Measurements from ENCODE around the gene KIAA1755.

KIAA1755 gene

GRCh38 chr20:38196592-38196991, 63.9 kb downstream of the KIAA1755 start:
- Histone ChIP-seq H3K4me3 (ENCODE audit: low read depth in 1 of 2, low read length in 2 of 2) (no peak overlapping the region), H3K27me3 (ENCODE audit: low read depth, low read length) (no peaks in the 10 kb centered on the region), H3K9me3 (ENCODE audit: control insufficient read depth in 1 of 2, low read length in 2 of 2) (no peaks in the 10 kb centered on the region), H3K4me1 (ENCODE audit: control insufficient read depth in 1 of 2, insufficient read depth in 2 of 2, low read length in 2 of 2) (peaks cover 0 to 6% of the 10 kb centered on the region in 2 donors), H3K36me3 (ENCODE audit: control insufficient read depth in 1 of 2, insufficient read depth in 2 of 2, low read length in 2 of 2) (no peaks in the 10 kb centered on the region), H3K27ac (ENCODE audit: low read length) (no peak overlapping the region)

DNA sequence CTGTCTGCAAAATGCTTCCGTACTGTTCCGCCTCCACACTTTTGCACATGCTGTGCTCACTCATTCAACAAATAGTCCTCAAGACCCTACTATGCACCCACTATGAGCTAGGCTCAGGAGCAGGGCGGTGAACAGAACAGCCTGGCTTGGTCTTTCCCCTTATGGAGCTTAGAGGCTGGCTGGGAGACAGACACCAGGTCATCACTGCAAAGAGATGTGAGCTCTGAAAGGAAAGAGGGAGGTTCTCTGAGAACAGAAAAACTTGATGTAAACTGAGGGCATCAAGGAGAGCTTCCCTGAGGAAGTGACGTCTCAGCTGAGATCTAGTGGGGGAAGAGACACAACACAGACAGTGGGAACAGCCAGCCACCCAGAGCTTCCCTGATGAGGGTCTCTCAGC, 64.5 kb downstream of the KIAA1755 start:
- Histone ChIP-seq H3K36me3 (ENCODE audit: control insufficient read depth in 1 of 2, insufficient read depth in 2 of 2, low read length in 2 of 2) (no peaks in the 10 kb centered on the region), H3K4me1 (ENCODE audit: control insufficient read depth in 1 of 2, insufficient read depth in 2 of 2, low read length in 2 of 2) (peaks cover 0 to 8% of the 10 kb centered on the region in 2 donors), H3K27me3 (ENCODE audit: low read depth, low read length) (no peaks in the 10 kb centered on the region), H3K9me3 (ENCODE audit: control insufficient read depth in 1 of 2, low read length in 2 of 2) (no peaks in the 10 kb centered on the region), H3K4me3 (ENCODE audit: low read depth in 1 of 2, low read length in 2 of 2) (no peak overlapping the region), H3K27ac (ENCODE audit: low read length) (no peak overlapping the region)

DNA sequence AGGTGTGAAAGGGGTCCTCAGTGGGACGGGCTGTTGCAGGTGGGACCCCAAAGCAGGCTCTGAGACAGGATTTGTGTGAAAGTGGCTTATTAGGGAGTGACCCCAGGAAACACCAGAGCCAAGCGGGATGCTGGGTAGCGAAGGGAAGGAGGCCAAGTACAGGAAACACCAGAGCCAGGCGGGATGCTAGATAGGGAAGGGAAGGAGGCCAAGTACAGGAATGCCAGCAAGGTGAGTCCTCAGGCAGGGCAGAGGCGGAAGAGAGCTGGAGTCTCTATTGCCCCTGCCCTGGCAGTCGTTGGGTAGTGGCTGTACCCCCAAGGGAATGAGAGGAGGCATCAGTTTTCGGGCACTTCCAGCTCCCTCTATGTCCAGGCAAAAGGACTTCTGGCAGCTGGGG, 65.0 kb downstream of the KIAA1755 start:
- Histone ChIP-seq H3K4me3 (ENCODE audit: low read depth in 1 of 2, low read length in 2 of 2) (no peak overlapping the region), H3K4me1 (ENCODE audit: control insufficient read depth in 1 of 2, insufficient read depth in 2 of 2, low read length in 2 of 2) (peaks cover 0 to 13% of the 10 kb centered on the region in 2 donors), H3K36me3 (ENCODE audit: control insufficient read depth in 1 of 2, insufficient read depth in 2 of 2, low read length in 2 of 2) (no peaks in the 10 kb centered on the region), H3K9me3 (ENCODE audit: control insufficient read depth in 1 of 2, low read length in 2 of 2) (no peaks in the 10 kb centered on the region), H3K27ac (ENCODE audit: low read length) (no peak overlapping the region), H3K27me3 (ENCODE audit: low read depth, low read length) (no peaks in the 10 kb centered on the region)

- H3K4me1 ChIP-seq (ENCODE audit: control insufficient read depth in 1 of 2, insufficient read depth in 2 of 2, low read length in 2 of 2): peaks cover 0 to 14% of the 10 kb centered on the region in 2 donors
- no peaks in the 10 kb centered on the region for H3K9me3 ChIP-seq (ENCODE audit: control insufficient read depth in 1 of 2, low read length in 2 of 2)
- H3K4me3 ChIP-seq (ENCODE audit: low read depth in 1 of 2, low read length in 2 of 2): no peak overlapping the region
These were observed 65.5 kb downstream of the KIAA1755 start for GRCh38 chr20:38194971-38195504.

GRCh38 chr20:38193586-38194105, 66.9 kb downstream of the KIAA1755 start:
- Histone ChIP-seq H3K4me3 (ENCODE audit: low read depth in 1 of 2, low read length in 2 of 2) (no peak overlapping the region), H3K36me3 (ENCODE audit: control insufficient read depth in 1 of 2, insufficient read depth in 2 of 2, low read length in 2 of 2) (no peaks in the 10 kb centered on the region), H3K9me3 (ENCODE audit: control insufficient read depth in 1 of 2, low read length in 2 of 2) (no peaks in the 10 kb centered on the region), H3K27me3 (ENCODE audit: low read depth, low read length) (no peaks in the 10 kb centered on the region), H3K27ac (ENCODE audit: low read length) (no peak overlapping the region), H3K4me1 (ENCODE audit: control insufficient read depth in 1 of 2, insufficient read depth in 2 of 2, low read length in 2 of 2) (peaks cover 0 to 14% of the 10 kb centered on the region in 2 donors)

More at GRCh38 chr20:38194971-38195504, 65.5 kb downstream of the KIAA1755 start:
- no peaks in the 10 kb centered on the region for H3K27me3 ChIP-seq (ENCODE audit: low read depth, low read length)
- no peak overlapping the region for H3K27ac ChIP-seq (ENCODE audit: low read length)
- H3K36me3 ChIP-seq (ENCODE audit: control insufficient read depth in 1 of 2, insufficient read depth in 2 of 2, low read length in 2 of 2): no peaks in the 10 kb centered on the region

DNA sequence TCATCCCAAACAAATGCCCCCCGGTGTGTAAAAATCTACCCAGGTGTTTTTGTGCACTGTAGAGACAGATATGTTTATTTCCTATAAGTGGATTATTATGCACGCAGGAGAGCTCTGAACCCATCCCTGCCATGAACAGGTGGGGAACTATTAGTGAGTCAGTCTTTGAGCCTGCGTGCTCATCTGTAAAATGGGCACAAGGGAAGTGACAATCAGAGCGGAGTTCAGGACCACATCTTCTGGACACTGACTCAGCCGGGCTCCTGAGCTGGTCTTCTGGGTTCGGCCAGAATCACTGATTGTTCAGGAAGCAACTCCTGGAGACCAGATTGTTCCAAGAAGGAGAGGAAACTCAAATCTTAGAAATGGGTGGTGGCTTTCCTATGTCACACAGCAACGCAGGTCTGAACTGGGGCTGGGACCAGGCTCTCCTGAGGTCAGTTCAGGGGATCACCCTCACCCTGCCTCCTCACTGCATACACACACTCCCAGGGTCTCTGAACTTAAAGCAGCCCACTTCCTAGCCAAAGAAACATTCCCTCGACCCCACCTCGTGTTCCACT, 68.1 kb downstream of the KIAA1755 start:
- peaks cover 0 to 14% of the 10 kb centered on the region in 2 donors for H3K4me1 ChIP-seq (ENCODE audit: control insufficient read depth in 1 of 2, insufficient read depth in 2 of 2, low read length in 2 of 2)
- H3K36me3 ChIP-seq (ENCODE audit: control insufficient read depth in 1 of 2, insufficient read depth in 2 of 2, low read length in 2 of 2): no peaks in the 10 kb centered on the region
- no peak overlapping the region for H3K27ac ChIP-seq (ENCODE audit: low read length)
- no peaks in the 10 kb centered on the region for H3K27me3 ChIP-seq (ENCODE audit: low read depth, low read length)
- no peaks in the 10 kb centered on the region for H3K9me3 ChIP-seq (ENCODE audit: control insufficient read depth in 1 of 2, low read length in 2 of 2)
- H3K4me3 ChIP-seq (ENCODE audit: low read depth in 1 of 2, low read length in 2 of 2): no peak overlapping the region

DNA sequence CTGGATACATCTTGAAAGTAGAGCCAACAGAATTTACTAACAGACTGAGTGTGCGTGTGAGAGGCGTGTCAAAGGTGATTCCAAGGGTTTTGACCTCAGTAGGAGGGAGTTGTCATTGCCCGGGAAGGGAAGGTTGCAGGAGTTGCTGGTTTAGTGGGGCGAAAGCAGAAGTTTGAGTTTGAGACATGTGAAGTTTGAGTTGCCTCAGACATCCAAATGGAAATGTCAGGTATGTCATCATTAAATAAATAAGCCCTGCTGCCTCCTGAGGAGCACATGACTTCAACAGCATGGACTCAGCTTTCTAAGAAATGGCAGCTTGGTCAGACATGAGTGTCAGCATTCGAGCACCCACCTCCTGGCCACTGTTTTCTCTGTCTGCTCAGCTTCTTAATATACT, 68.9 kb downstream of the KIAA1755 start:
- Histone ChIP-seq H3K36me3 (ENCODE audit: control insufficient read depth in 1 of 2, insufficient read depth in 2 of 2, low read length in 2 of 2) (no peaks in the 10 kb centered on the region), H3K27ac (ENCODE audit: low read length) (no peak overlapping the region), H3K9me3 (ENCODE audit: control insufficient read depth in 1 of 2, low read length in 2 of 2) (no peaks in the 10 kb centered on the region), H3K27me3 (ENCODE audit: low read depth, low read length) (no peaks in the 10 kb centered on the region), H3K4me3 (ENCODE audit: low read depth in 1 of 2, low read length in 2 of 2) (no peak overlapping the region), H3K4me1 (ENCODE audit: control insufficient read depth in 1 of 2, insufficient read depth in 2 of 2, low read length in 2 of 2) (peaks cover 0 to 14% of the 10 kb centered on the region in 2 donors)

DNA sequence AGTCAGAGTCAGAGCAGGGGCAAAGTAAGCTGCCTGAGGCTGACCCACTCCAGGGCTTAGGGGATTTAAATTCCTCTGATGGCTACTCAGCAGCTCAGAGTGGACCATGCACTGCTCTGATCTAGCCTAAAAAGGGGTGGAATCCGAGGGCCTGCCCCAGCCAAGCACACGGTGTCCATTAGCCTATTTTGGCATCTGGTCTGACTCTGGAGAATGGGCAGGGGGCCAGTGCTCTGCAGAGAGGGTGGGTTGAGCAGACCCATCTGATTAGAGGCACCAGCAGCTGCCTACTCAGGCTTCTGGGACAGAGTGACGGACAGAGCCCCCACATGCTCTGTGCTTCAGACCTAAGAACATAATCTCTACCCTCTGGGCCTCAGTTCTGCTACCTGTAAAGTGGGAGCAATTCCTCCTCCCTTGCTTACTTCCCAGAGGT, 69.6 kb downstream of the KIAA1755 start:
- H3K9me3 ChIP-seq (ENCODE audit: control insufficient read depth in 1 of 2, low read length in 2 of 2): no peaks in the 10 kb centered on the region
- no peak overlapping the region for H3K27ac ChIP-seq (ENCODE audit: low read length)

DNA sequence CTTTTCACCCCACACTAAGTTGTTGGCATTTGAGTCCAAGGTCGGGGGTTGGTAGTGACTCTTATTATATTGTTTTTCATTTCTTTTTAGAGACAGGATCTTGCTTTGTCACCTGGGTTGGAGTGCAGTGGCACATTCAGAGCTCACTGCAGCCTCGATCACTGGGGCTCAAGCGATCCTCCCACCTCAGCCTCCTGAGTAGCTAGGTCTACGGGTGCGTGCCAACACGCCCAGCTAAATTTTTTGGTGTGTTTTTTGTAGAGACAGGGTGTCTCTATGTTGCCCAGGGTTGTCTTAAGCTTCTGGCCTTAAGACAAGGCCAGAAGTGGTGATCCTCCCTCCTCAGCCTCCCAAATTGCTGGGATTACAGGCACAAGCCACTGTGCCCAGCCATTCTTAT, 70.4 kb downstream of the KIAA1755 start:
- Histone ChIP-seq H3K36me3 (ENCODE audit: control insufficient read depth in 1 of 2, insufficient read depth in 2 of 2, low read length in 2 of 2) (no peaks in the 10 kb centered on the region), H3K4me1 (ENCODE audit: control insufficient read depth in 1 of 2, insufficient read depth in 2 of 2, low read length in 2 of 2) (peaks cover 0 to 14% of the 10 kb centered on the region in 2 donors), H3K9me3 (ENCODE audit: control insufficient read depth in 1 of 2, low read length in 2 of 2) (no peaks in the 10 kb centered on the region), H3K4me3 (ENCODE audit: low read depth in 1 of 2, low read length in 2 of 2) (no peak overlapping the region), H3K27ac (ENCODE audit: low read length) (no peak overlapping the region), H3K27me3 (ENCODE audit: low read depth, low read length) (no peaks in the 10 kb centered on the region)

More for the DNA sequence above, 69.6 kb downstream of the KIAA1755 start:
- peaks cover 0 to 14% of the 10 kb centered on the region in 2 donors for H3K4me1 ChIP-seq (ENCODE audit: control insufficient read depth in 1 of 2, insufficient read depth in 2 of 2, low read length in 2 of 2)
- H3K4me3 ChIP-seq (ENCODE audit: low read depth in 1 of 2, low read length in 2 of 2): no peak overlapping the region
- H3K27me3 ChIP-seq (ENCODE audit: low read depth, low read length): no peaks in the 10 kb centered on the region
- H3K36me3 ChIP-seq (ENCODE audit: control insufficient read depth in 1 of 2, insufficient read depth in 2 of 2, low read length in 2 of 2): no peaks in the 10 kb centered on the region

DNA sequence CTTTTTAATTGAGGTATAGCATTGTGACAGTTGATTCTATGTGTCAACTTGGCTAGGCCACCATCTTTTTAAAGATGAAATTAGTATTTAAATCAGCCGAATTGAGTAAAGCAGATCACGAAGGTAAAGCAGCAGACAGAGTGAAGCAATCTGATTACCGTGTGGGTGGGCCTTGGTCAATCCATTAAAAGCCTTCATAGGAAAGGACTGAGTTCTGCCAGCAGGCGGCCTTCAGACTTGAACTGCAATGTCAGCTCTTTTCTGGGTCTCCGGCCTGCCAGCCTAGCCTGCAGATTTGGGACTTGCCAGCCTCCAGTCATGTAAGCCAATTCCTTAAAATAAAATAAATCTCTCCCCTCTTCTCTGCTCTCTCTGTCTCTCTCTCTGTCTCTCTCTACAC, 73.0 kb downstream of the KIAA1755 start:
- Histone ChIP-seq H3K9me3 (ENCODE audit: control insufficient read depth in 1 of 2, low read length in 2 of 2) (no peaks in the 10 kb centered on the region), H3K4me1 (ENCODE audit: control insufficient read depth in 1 of 2, insufficient read depth in 2 of 2, low read length in 2 of 2) (peaks cover 0 to 14% of the 10 kb centered on the region in 2 donors), H3K27me3 (ENCODE audit: low read depth, low read length) (no peaks in the 10 kb centered on the region), H3K4me3 (ENCODE audit: low read depth in 1 of 2, low read length in 2 of 2) (no peak overlapping the region), H3K36me3 (ENCODE audit: control insufficient read depth in 1 of 2, insufficient read depth in 2 of 2, low read length in 2 of 2) (no peaks in the 10 kb centered on the region), H3K27ac (ENCODE audit: low read length) (no peak overlapping the region)

DNA sequence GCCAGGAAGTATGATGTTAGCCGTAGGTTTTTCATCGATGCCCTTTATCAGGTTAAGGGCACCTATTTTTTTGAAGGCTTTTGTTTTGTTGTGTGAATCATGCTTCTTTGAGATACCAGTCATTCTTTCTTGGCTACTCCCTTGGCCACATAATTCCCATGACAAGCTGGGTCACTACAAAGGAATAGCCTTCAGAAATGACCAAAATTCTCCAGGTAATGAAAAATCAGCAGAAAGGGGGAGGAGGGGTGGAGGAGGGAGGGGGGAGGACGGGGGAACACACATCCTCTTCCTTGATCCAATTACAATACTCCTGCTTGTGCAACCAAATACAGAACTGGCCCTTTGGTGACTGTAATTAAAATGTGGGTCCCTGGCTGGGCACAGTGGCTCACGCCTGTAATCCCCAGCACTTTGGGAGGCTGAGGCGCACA, 73.7 kb downstream of the KIAA1755 start:
- H3K36me3 ChIP-seq (ENCODE audit: control insufficient read depth in 1 of 2, insufficient read depth in 2 of 2, low read length in 2 of 2): no peaks in the 10 kb centered on the region
- H3K27me3 ChIP-seq (ENCODE audit: low read depth, low read length): no peaks in the 10 kb centered on the region

More for the DNA sequence above, 73.7 kb downstream of the KIAA1755 start:
- H3K27ac ChIP-seq (ENCODE audit: low read length): no peak overlapping the region
- no peaks in the 10 kb centered on the region for H3K9me3 ChIP-seq (ENCODE audit: control insufficient read depth in 1 of 2, low read length in 2 of 2)
- no peak overlapping the region for H3K4me3 ChIP-seq (ENCODE audit: low read depth in 1 of 2, low read length in 2 of 2)
- H3K4me1 ChIP-seq (ENCODE audit: control insufficient read depth in 1 of 2, insufficient read depth in 2 of 2, low read length in 2 of 2): peaks cover 0 to 10% of the 10 kb centered on the region in 2 donors

Data from muscle layer of duodenum (tissue), 2 donors.